Gastroesophageal sphincter (tissue), 4 donors: Measurements from ENCODE around the gene GET3. TPM values are rescaled to one million over a fixed set of nuclear protein-coding genes. Genes with fewer than 3 reads are reported as not detected.
A peak's percentile ranks its signal among the peaks of the same experiment; 100 is the strongest.

Experiments used
- ATAC-seq: fragments of 150-250 bp; one replicate; pipeline ENCODE4 v1.9.1; 2016; ENCODE audit warnings: mild to moderate bottlenecking, moderate library complexity
- H3K27ac ChIP-seq, 4 donors: fragments of 200-600 bp; sonication (generic) in 3 of 4; 1 replicate in 3 of 4; 2 replicates in 1 of 4; pipeline ENCODE4 v1.5.1; 2016 to 2019
- H3K27me3 ChIP-seq: fragments of 200-600 bp; sonication (generic); one replicate; pipeline ENCODE4 v1.5.1; 2019
- H3K36me3 ChIP-seq, 2 donors: fragments of 200-600 bp; sonication (generic); one replicate each; pipeline ENCODE4 v1.5.1; 2019; ENCODE audit warnings: control low read depth in 1 of 2
- H3K4me1 ChIP-seq, 3 donors: fragments of 200-600 bp; sonication (generic); 1 replicate in 2 of 3; 2 replicates in 1 of 3; pipeline ENCODE4 v1.5.1; 2016 to 2019; ENCODE audit warnings: control low read depth in 2 of 3
- H3K4me3 ChIP-seq, 2 donors: fragments of 200-600 bp; sonication (generic); one replicate each; pipeline ENCODE4 v1.5.1; 2019; ENCODE audit warnings: mild to moderate bottlenecking in 1 of 2, moderate library complexity in 1 of 2
- H3K9me3 ChIP-seq, 3 donors: fragments of 200-600 bp; sonication (generic); one replicate each; pipeline ENCODE4 v1.5.1; 2017 to 2019; ENCODE audit warnings: control low read depth in 2 of 3
- CTCF ChIP-seq, 4 experiments: fragments of 200-600 bp in 2 of 4; fragments of 450-650 bp in 2 of 4; sonication (generic) in 1 of 4; IDR thresholded peaks; one replicate each; pipeline ENCODE4 v1.5.1; 2017 to 2019; ENCODE audit warnings: antibody characterized with exemption in 4 of 4, mild to moderate bottlenecking in 2 of 4, moderate library complexity in 2 of 4
- EP300 ChIP-seq: sonication (generic); formaldehyde crosslinking; IDR thresholded peaks from one replicate; pipeline ENCODE4 v1.6.1; 2017; ENCODE audit warnings: antibody characterized with exemption, mild to moderate bottlenecking
- POLR2A ChIP-seq, 2 donors: fragments of 450-650 bp; IDR thresholded peaks; one replicate each; pipeline ENCODE4 v1.6.1; 2017; ENCODE audit warnings: antibody characterized with exemption in 2 of 2, mild to moderate bottlenecking in 2 of 2, moderate library complexity in 1 of 2
- POLR2AphosphoS5 ChIP-seq: sonication (generic); formaldehyde crosslinking; IDR thresholded peaks from one replicate; pipeline ENCODE4 v1.6.1; 2017; ENCODE audit warnings: antibody characterized with exemption
- WGBS, 2 donors: methylation state at CpG; one replicate each; pipeline ENCODE4 v1.1.5; 2018; ENCODE audit warnings: low coverage in 1 of 2; 5-methylcytosine and 5-hydroxymethylcytosine counted together
- total RNA-seq, 4 donors: library from RNA; depleted of rRNA; stranded (reverse); fragments of >200 nt; gene quantifications; one replicate each; pipeline ENCODE4 v1.1.0, GENCODE V29; 2016

Gene GET3
- total RNA-seq, 4 donors from 2014 or later: 47.3 to 58.2 (median 55.8) TPM

GRCh38 chr19:12773571-12773970 lies 36.3 kb downstream of the GET3 start:
- H3K9me3 ChIP-seq: no peaks in the 10 kb centered on the region
- 73 to 83% methylated on average over 2 of the region's 2 CpGs for WGBS, 2 donors
- no peaks in the 10 kb centered on the region for H3K27me3 ChIP-seq
- H3K27ac ChIP-seq: no peak overlapping the region
- H3K4me3 ChIP-seq: no peak overlapping the region
- H3K36me3 ChIP-seq: peaks cover 0 to 17% of the 10 kb centered on the region in 2 donors
- TF ChIP-seq CTCF (IDR thresholded peaks at IDR 0.05) (peak in 2 of 4 experiments; percentile 6 to 26), EP300 (no peak), POLR2AphosphoS5 (no peak), POLR2A (IDR thresholded peaks at IDR 0.05) (no peak)
- H3K4me1 ChIP-seq: peaks cover 0 to 24% (median 10%) of the 10 kb centered on the region in 3 donors
- ATAC-seq: no peak

GRCh38 chr19:12774588-12775555 lies 37.6 kb downstream of the GET3 start, which contains the start of gene HOOK2:
Gene HOOK2, minus strand, starts transcription at chr19:12775552. Its CDS starts 103 bp downstream, at chr19:12775449.
- Histone ChIP-seq H3K9me3 (no peaks in the 10 kb centered on the region), H3K4me1 (peaks cover 0 to 37% (median 16%) of the 10 kb centered on the region in 3 donors), H3K4me3 (peak within 1 kb of the TSS; percentile 41 to 78), H3K36me3 (peaks cover 0 to 9% of the 10 kb centered on the region in 2 donors), H3K27me3 (no peaks in the 10 kb centered on the region), H3K27ac (peak within 1 kb of the TSS in 3 of 4 donors; percentile 78 to 99 (median 98))
- 40% methylated on average over 1 of the region's 58 CpGs; no CpG with 5 or more reads in 1 of the 2 donors for WGBS, 2 donors
- ATAC-seq: no peak
- TF ChIP-seq POLR2A (IDR thresholded peaks at IDR 0.05) (peak in 1 of 2 donors; percentile 26), CTCF (IDR thresholded peaks at IDR 0.05) (no peak)

- H3K36me3 ChIP-seq: no peaks in the 10 kb centered on the region
- WGBS, 2 donors: 0 to 23% methylated on average over 6 to 14 of the region's 43 CpGs
- no peaks in the 10 kb centered on the region for H3K27me3 ChIP-seq
- TF ChIP-seq EP300: no peak
- peak; percentile 51 for TF ChIP-seq POLR2AphosphoS5
- TF ChIP-seq CTCF (IDR thresholded peaks at IDR 0.05): peak in 3 of 4 experiments; percentile 94 to 98 (median 97)
- ATAC-seq: peak; percentile 36
- no peaks in the 10 kb centered on the region for H3K9me3 ChIP-seq
- H3K4me3 ChIP-seq: peak overlapping the region; percentile 38 to 73
- peak overlapping the region; percentile 72 to 99 (median 98) for H3K27ac ChIP-seq
- H3K4me1 ChIP-seq: peaks cover 0 to 48% (median 16%) of the 10 kb centered on the region in 3 donors
Observed at GRCh38 chr19:12777217-12778016, 40.1 kb downstream of the GET3 start.

GRCh38 chr19:12778017-12778904 lies 41.0 kb downstream of the GET3 start:
- TF ChIP-seq EP300 (no peak), POLR2A (IDR thresholded peaks at IDR 0.05) (peak in 1 of 2 donors; percentile 18), POLR2AphosphoS5 (peak; percentile 69)
- Histone ChIP-seq H3K27ac (peak overlapping the region; percentile 72 to 99 (median 98)), H3K9me3 (no peaks in the 10 kb centered on the region), H3K27me3 (no peaks in the 10 kb centered on the region), H3K36me3 (no peaks in the 10 kb centered on the region), H3K4me3 (peak overlapping the region; percentile 38 to 73), H3K4me1 (peaks cover 0 to 56% (median 21%) of the 10 kb centered on the region in 3 donors)
- 5 to 9% methylated on average over 3 to 6 of the region's 44 CpGs for WGBS, 2 donors
- peak; percentile 35 for ATAC-seq
